GM19438 (cell line): ENCODE results near the gene MAP7.
"Not testable (repeated sequence)": the region's sequence is repeated elsewhere in the genome, so short reads cannot be mapped to it uniquely, and the experiment has no call there.

Experiments used
- ATAC-seq: cut with Tn5 transposase; IDR thresholded peaks from one replicate; pipeline ENCODE4 v1.9.1; 2021; ENCODE audit warnings: low read depth; ENCODE audit not compliant: unreplicated experiment

The MAP7 gene

GRCh38 chr6:136510299-136510698 is 39.9 kb downstream of the MAP7 start:
- no peak for ATAC-seq

GRCh38 chr6:136508725-136509392 is 41.4 kb downstream of the MAP7 start:
- no peak for ATAC-seq

GRCh38 chr6:136506124-136506799 is 44.0 kb downstream of the MAP7 start:
- ATAC-seq: no peak

GRCh38 chr6:136503303-136504029 is 46.8 kb downstream of the MAP7 start:
- ATAC-seq: no peak

- ATAC-seq: no peak
Measured at GRCh38 chr6:136502786-136503185, 47.4 kb downstream of the MAP7 start.

- ATAC-seq: no peak
Measured at GRCh38 chr6:136501514-136501913, 48.7 kb downstream of the MAP7 start.

GRCh38 chr6:136501096-136501495 is 49.1 kb downstream of the MAP7 start:
- no peak for ATAC-seq

- ATAC-seq: no peak
Measured at GRCh38 chr6:136500414-136500813, 49.8 kb downstream of the MAP7 start.

GRCh38 chr6:136499370-136499769 is 50.9 kb downstream of the MAP7 start:
- ATAC-seq: no peak

- ATAC-seq: not testable (repeated sequence)
Measured at GRCh38 chr6:136496449-136496848, 53.8 kb downstream of the MAP7 start.

- ATAC-seq: no peak
Measured at GRCh38 chr6:136494710-136495109, 55.5 kb downstream of the MAP7 start.

- no peak for ATAC-seq
Measured at GRCh38 chr6:136494059-136494458, 56.2 kb downstream of the MAP7 start.

- no peak for ATAC-seq
Measured at GRCh38 chr6:136492409-136492808, 57.8 kb downstream of the MAP7 start.

- no peak for ATAC-seq
Measured at GRCh38 chr6:136491754-136492153, 58.5 kb downstream of the MAP7 start.

GRCh38 chr6:136491251-136491650 is 59.0 kb downstream of the MAP7 start:
- ATAC-seq: no peak

GRCh38 chr6:136489689-136490033 is 60.6 kb downstream of the MAP7 start:
- not testable (repeated sequence) for ATAC-seq

GRCh38 chr6:136487759-136488425 is 62.3 kb downstream of the MAP7 start:
- no peak for ATAC-seq

GRCh38 chr6:136486357-136486756 is 63.9 kb downstream of the MAP7 start:
- ATAC-seq: no peak

- no peak for ATAC-seq
Measured at GRCh38 chr6:136483906-136484305, 66.3 kb downstream of the MAP7 start.

GRCh38 chr6:136483005-136483404 is 67.2 kb downstream of the MAP7 start:
- not testable (repeated sequence) for ATAC-seq

GRCh38 chr6:136477548-136477947 is 72.7 kb downstream of the MAP7 start:
- ATAC-seq: no peak
